ENCODE measurements around the gene TTC33.

- TF ChIP-seq MXI1 (IDR thresholded peaks at IDR 0.05; ENCODE audit: borderline replicate concordance, low read depth, low read length) (no peak), ZNF20 (CRISPR knock-in tag; IDR thresholded peaks at IDR 0.05) (no peak), EP300 (IDR thresholded peaks at IDR 0.05; ENCODE audit: low read depth in 2 of 2, low read length in 2 of 2) (no peak), EP300 (CRISPR knock-in tag; IDR thresholded peaks at IDR 0.05; ENCODE audit: borderline replicate concordance) (no peak), NFATC3 (CRISPR knock-in tag; IDR thresholded peaks at IDR 0.05) (no peak), ZNF790 (CRISPR knock-in tag; IDR thresholded peaks at IDR 0.05; ENCODE audit: borderline replicate concordance) (no peak), HHEX (CRISPR knock-in tag; IDR thresholded peaks at IDR 0.05) (no peak), ATF4 (CRISPR knock-in tag; IDR thresholded peaks at IDR 0.05) (no peak), ZNF616 (CRISPR knock-in tag; IDR thresholded peaks at IDR 0.05; ENCODE audit: low read depth) (no peak), CTCF (CRISPR knock-in tag; IDR thresholded peaks at IDR 0.05) (no peak), ELF4 (CRISPR knock-in tag; IDR thresholded peaks at IDR 0.05; ENCODE audit: borderline replicate concordance) (no peak), SMC3 (IDR thresholded peaks at IDR 0.05; ENCODE audit: low read length) (no peak), ZNF44 (CRISPR knock-in tag; IDR thresholded peaks at IDR 0.05) (no peak), ZNF430 (CRISPR knock-in tag; IDR thresholded peaks at IDR 0.05) (no peak), ZNF556 (CRISPR knock-in tag; IDR thresholded peaks at IDR 0.05; ENCODE audit: borderline replicate concordance) (no peak)
Measured at GRCh38 chr5:40796487-40796889, 40.7 kb upstream of the TTC33 start.
